IMR-90 (cell line): ENCODE measurements around the gene ZNF155. TPM values are rescaled to one million over a fixed set of nuclear protein-coding genes. Genes with fewer than 3 reads are reported as not detected.
"Not testable (repeated sequence)": the region's sequence is repeated elsewhere in the genome, so short reads cannot be mapped to it uniquely, and the experiment has no call there.

Source experiments
- ATAC-seq: fragments of 200-7000 bp; cut with Tn5 transposase; 2 replicates; pipeline ENCODE4 v1.9.1; 2020; ENCODE audit warnings: low read depth, mild to moderate bottlenecking, moderate library complexity
- BruUV-seq: library from RNA; stranded (reverse); fragments of 400-500 nt; replicated peaks from 2 replicates; lab custom pipeline; 2021; lab: Mats Ljungman, UMichigan
- CTCF ChIA-PET: fragments of 300-600 bp; formaldehyde crosslinking; extraction: SDS; loops from one replicate; lab custom pipeline; 2021; ENCODE audit warnings: antibody characterized with exemption; lab: Yijun Ruan, JAX
- POLR2A ChIA-PET: fragments of 300-600 bp; sonication (Branson Sonifier 250); formaldehyde crosslinking; loops from one replicate; lab custom pipeline; 2022; ENCODE audit warnings: antibody characterized with exemption; ENCODE audit not compliant: unreplicated experiment; lab: Charles Lee
- DNase-seq: peaks from one replicate; pipeline ENCODE4 v3.0.0; 2013
- H2AFZ ChIP-seq: replicated peaks from 2 replicates; pipeline ENCODE3; 2013; ENCODE audit warnings: low read length, mild to moderate bottlenecking; ENCODE audit not compliant: poor library complexity
- H2AK5ac ChIP-seq: 2 replicates; pipeline ENCODE4 v1.6.1; 2013; ENCODE audit warnings: low read depth, low read length, inconsistent platforms
- H2AK9ac ChIP-seq: replicated peaks from 2 replicates; pipeline ENCODE3; 2013; ENCODE audit warnings: mild to moderate bottlenecking, low read depth, low read length, moderate library complexity; ENCODE audit not compliant: poor library complexity
- H2BK120ac ChIP-seq: 2 replicates; pipeline ENCODE4 v1.6.1; 2013; ENCODE audit warnings: low read depth, low read length, inconsistent platforms
- H2BK15ac ChIP-seq: 3 replicates; pipeline ENCODE4 v1.6.1; 2013; ENCODE audit warnings: low read depth, low read length, inconsistent platforms
- H2BK20ac ChIP-seq: 2 replicates; pipeline ENCODE4 v1.6.1; 2013; ENCODE audit warnings: low read depth, mild to moderate bottlenecking, inconsistent platforms, low read length, moderate library complexity
- H2BK5ac ChIP-seq: 2 replicates; pipeline ENCODE4 v1.6.1; 2013; ENCODE audit warnings: mild to moderate bottlenecking, low read depth, low read length, inconsistent platforms; ENCODE audit not compliant: poor library complexity, severe bottlenecking
- H3K14ac ChIP-seq: replicated peaks from 2 replicates; pipeline ENCODE4 v1.6.1; 2013; ENCODE audit warnings: low read depth, low read length, inconsistent platforms
- H3K18ac ChIP-seq: 2 replicates; pipeline ENCODE4 v1.6.1; 2013; ENCODE audit warnings: low read depth, low read length, control low read depth
- H3K23ac ChIP-seq: 2 replicates; pipeline ENCODE4 v1.6.1; 2013; ENCODE audit warnings: low read depth, low read length, inconsistent platforms
- H3K27ac ChIP-seq: 2 replicates; pipeline ENCODE4 v1.5.1; 2013; ENCODE audit warnings: mild to moderate bottlenecking, control low read depth, low read length; ENCODE audit not compliant: insufficient read depth
- H3K27me3 ChIP-seq: 2 replicates; pipeline ENCODE4 v1.6.1; 2013; ENCODE audit warnings: low read length; ENCODE audit not compliant: control insufficient read depth, insufficient read depth
- H3K36me3 ChIP-seq: 2 replicates; pipeline ENCODE4 v1.6.1; 2013; ENCODE audit warnings: low read length, mixed read lengths; ENCODE audit not compliant: control insufficient read depth, insufficient read depth
- H3K4ac ChIP-seq: 2 replicates; pipeline ENCODE4 v1.6.1; 2013; ENCODE audit warnings: low read depth, low read length, inconsistent platforms
- H3K4me1 ChIP-seq: 2 replicates; pipeline ENCODE4 v1.6.1; 2013; ENCODE audit warnings: low read length, mixed read lengths; ENCODE audit not compliant: control insufficient read depth, insufficient read depth
- H3K4me2 ChIP-seq: 2 replicates; pipeline ENCODE4 v1.6.1; 2013; ENCODE audit warnings: low read depth, mild to moderate bottlenecking, control low read depth, low read length, moderate library complexity
- H3K4me3 ChIP-seq: 2 replicates; pipeline ENCODE4 v1.5.1; 2013; ENCODE audit warnings: low read depth, mild to moderate bottlenecking, control low read depth, low read length, moderate library complexity; ENCODE audit not compliant: insufficient read depth
- H3K56ac ChIP-seq: 2 replicates; pipeline ENCODE4 v1.6.1; 2013; ENCODE audit warnings: low read length, inconsistent platforms; ENCODE audit not compliant: insufficient read depth; ENCODE audit errors: extremely low read depth
- H3K79me1 ChIP-seq, 2 experiments: 2 replicates each; pipeline ENCODE4 v1.6.1; 2013; ENCODE audit warnings: low read length in 2 of 2, inconsistent platforms in 1 of 2, low read depth in 1 of 2
- H3K9ac ChIP-seq: 2 replicates; pipeline ENCODE4 v1.6.1; 2013; ENCODE audit warnings: low read depth, low read length, control low read depth
- H3K9me1 ChIP-seq: 2 replicates; pipeline ENCODE4 v1.6.1; 2013; ENCODE audit warnings: low read length, inconsistent platforms; ENCODE audit not compliant: insufficient read depth
- H3K9me3 ChIP-seq: 2 replicates; pipeline ENCODE4 v1.6.1; 2013; ENCODE audit warnings: low read length; ENCODE audit not compliant: control insufficient read depth, insufficient read depth
- H4K20me1 ChIP-seq: 2 replicates; pipeline ENCODE4 v1.6.1; 2013; ENCODE audit warnings: low read length, inconsistent platforms; ENCODE audit not compliant: insufficient read depth
- H4K5ac ChIP-seq: 2 replicates; pipeline ENCODE4 v1.6.1; 2013; ENCODE audit warnings: mild to moderate bottlenecking, low read depth, low read length, control low read depth
- H4K8ac ChIP-seq, 2 experiments: 2 replicates each; pipeline ENCODE4 v1.6.1; 2013; ENCODE audit warnings: low read depth in 2 of 2, low read length in 2 of 2, control low read depth in 1 of 2, inconsistent platforms in 1 of 2
- H4K91ac ChIP-seq: 2 replicates; pipeline ENCODE4 v1.6.1; 2013; ENCODE audit warnings: low read depth, low read length, inconsistent platforms; ENCODE audit not compliant: insufficient read depth
- CEBPB ChIP-seq: IDR thresholded peaks from 2 replicates; pipeline ENCODE4 v1.6.1; 2012; ENCODE audit warnings: low read depth, low read length, improper control_type of control experiment
- ELK1 ChIP-seq: fragments of 150-350 bp; IDR thresholded peaks from 2 replicates; pipeline ENCODE4 v1.6.1; 2016; ENCODE audit warnings: low read depth, mild to moderate bottlenecking, low read length, moderate library complexity, borderline replicate concordance
- MAFK ChIP-seq: IDR thresholded peaks from 2 replicates; pipeline ENCODE4 v1.6.1; 2012; ENCODE audit warnings: low read depth, low read length, improper control_type of control experiment
- NFE2L2 ChIP-seq: fragments of 150-350 bp; IDR thresholded peaks from 2 replicates; pipeline ENCODE4 v1.6.1; 2016; ENCODE audit warnings: low read depth, mild to moderate bottlenecking, low read length
- WGBS, 2 experiments: methylation state at CpG; one replicate each; pipeline versions ENCODE4 v1.1.5 to v1.1.7; 2013; ENCODE audit warnings: missing lambda C conversion rate in 2 of 2; ENCODE audit not compliant: insufficient read length in 1 of 2; ENCODE audit errors: extremely low coverage in 2 of 2; 5-methylcytosine and 5-hydroxymethylcytosine counted together
- dilution Hi-C: fragments of 300-500 bp; cut with HindIII; formaldehyde crosslinking; loops from one replicate; pipeline ENCODE4 v1.14.3; 2018; ENCODE audit warnings: low sequenced_read_pairs; ENCODE audit not compliant: unreplicated experiment
- in situ Hi-C: fragments of 300-500 bp; cut with MboI; formaldehyde crosslinking; loops from 3 replicates; pipeline ENCODE4 v1.14.3; 2019; ENCODE audit warnings: low sequenced_read_pairs, inconsistent platforms, mixed read lengths
- intact Hi-C: fragments of 100-400 bp; cut with micrococcal nuclease; formaldehyde crosslinking; loops from 2 replicates; pipeline ENCODE4 v1.10.0; 2022
- polyA plus RNA-seq, 3 experiments: library from polyadenylated mRNA; depleted of rRNA; stranded (reverse); fragments of >200 nt; gene quantifications; 2 replicates each; pipeline ENCODE4 v1.2.3, GENCODE V29; 2012; ENCODE audit warnings: low replicate concordance in 1 of 3
- total RNA-seq: library from RNA; depleted of rRNA; stranded (reverse); fragments of >200 nt; gene quantifications from 2 replicates; pipeline ENCODE4 v1.2.3, GENCODE V29; 2012

Gene ZNF155
- total and polyA plus RNA-seq, 2 of the 4 experiments (the other 2 are of a cell fraction), result 3.5 to 9.0 TPM

DNA sequence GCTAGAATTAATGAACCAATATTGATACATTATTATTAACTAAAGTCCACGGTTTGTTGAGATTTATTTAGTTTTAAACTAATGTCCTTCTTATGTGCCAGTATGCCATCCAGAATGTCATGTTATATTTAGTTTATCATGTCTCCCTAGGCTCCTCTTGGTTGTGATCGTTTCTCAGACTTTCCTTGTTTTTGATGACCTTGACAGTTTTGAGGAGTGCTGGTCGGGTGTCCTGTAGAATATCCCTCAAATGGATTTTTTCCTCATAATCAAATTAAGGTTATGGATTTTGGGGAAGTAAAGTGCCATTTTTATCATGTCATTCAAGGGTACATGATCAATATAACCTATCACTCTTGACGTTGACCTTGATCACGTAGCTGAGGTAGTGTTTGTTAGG lies 42.8 kb upstream of the ZNF155 start:
- H2AK5ac ChIP-seq, result no peak overlapping the region
- BruUV-seq, result no TSS peak
- H3K18ac ChIP-seq, result no peak overlapping the region
- in situ Hi-C loops, result no loop called here
- H3K9me3 ChIP-seq, result no peaks in the 10 kb centered on the region
- H4K8ac ChIP-seq, result no peak overlapping the region
- TF ChIP-seq NFE2L2 (no peak), ELK1 (no peak), MAFK (peak; percentile 70), CEBPB (no peak)
- H3K23ac ChIP-seq, result no peak overlapping the region
- intact Hi-C loops, result no loop called here
- CTCF ChIA-PET, result interaction anchor here (0.6 kb wide), 1 partner anchor 16 kb away, joined by 3 read pairs; no protein-coding TSS in a partner anchor
- no peak overlapping the region for H2BK20ac ChIP-seq
- H2BK120ac ChIP-seq, result no peak overlapping the region
- no peak overlapping the region for H3K14ac ChIP-seq
- no peaks in the 10 kb centered on the region for H3K36me3 ChIP-seq
- no peak overlapping the region for H3K27ac ChIP-seq
- H4K20me1 ChIP-seq, result no peaks in the 10 kb centered on the region
- no peak overlapping the region for H3K4me3 ChIP-seq
- no peak overlapping the region for H3K9ac ChIP-seq
- dilution Hi-C loops, result no loop called here
- no peak overlapping the region for H2BK5ac ChIP-seq
- ATAC-seq, result no peak
- no peaks in the 10 kb centered on the region for H3K27me3 ChIP-seq
- no peaks in the 10 kb centered on the region for H3K4me1 ChIP-seq
- no peak overlapping the region for H2BK15ac ChIP-seq
- H4K5ac ChIP-seq, result no peak overlapping the region
- no peak for DNase-seq
- no peak overlapping the region for H3K4ac ChIP-seq
- H2AK9ac ChIP-seq, result no peak overlapping the region
- H3K9me1 ChIP-seq, result no peaks in the 10 kb centered on the region
- H4K91ac ChIP-seq, result no peak overlapping the region
- no peaks in the 10 kb centered on the region for H3K79me1 ChIP-seq
- POLR2A ChIA-PET, result no interaction called here
- no peak overlapping the region for H3K56ac ChIP-seq
- no CpG with 5 or more reads among the region's 5 CpGs for WGBS, 2 experiments
- no peak overlapping the region for H2AFZ ChIP-seq
- H3K4me2 ChIP-seq, result no peak overlapping the region

GRCh38 chr19:43947412-43947811 lies 36.6 kb upstream of the ZNF155 start:
- peaks cover 4 to 11% of the 10 kb centered on the region in 2 experiments; a peak in 3 of 4 replicates for H3K79me1 ChIP-seq
- H3K4me2 ChIP-seq, H3K56ac ChIP-seq, H4K91ac ChIP-seq, in situ Hi-C loops, H2BK5ac ChIP-seq, H2AK5ac ChIP-seq, DNase-seq, intact Hi-C loops, H3K18ac ChIP-seq, H4K5ac ChIP-seq, H3K27ac ChIP-seq, H3K9me1 ChIP-seq, H2BK120ac ChIP-seq, H3K9me3 ChIP-seq, H3K9ac ChIP-seq, H3K36me3 ChIP-seq, H2BK15ac ChIP-seq, H3K23ac ChIP-seq, H2AK9ac ChIP-seq, ATAC-seq, H3K27me3 ChIP-seq, H4K8ac ChIP-seq, H3K4ac ChIP-seq, H2BK20ac ChIP-seq, H2AFZ ChIP-seq, BruUV-seq, H4K20me1 ChIP-seq, H3K14ac ChIP-seq, H3K4me3 ChIP-seq, dilution Hi-C loops, H3K4me1 ChIP-seq, CTCF ChIA-PET, POLR2A ChIA-PET: not testable (repeated sequence)
- WGBS, 2 experiments, result no CpG with 5 or more reads among the region's 1 CpG
